Nephron progenitor cell (in vitro differentiated cells): Measurements from ENCODE around the gene LRCH1.
A peak's percentile ranks its signal among the peaks of the same experiment; 100 is the strongest.

Source experiments
- DNase-seq: peaks from one replicate; pipeline ENCODE4 v3.0.0; 2021
- H3K27ac Mint-ChIP-seq: 2 replicates; pipeline ENCODE4 v1.8.0; 2021; ENCODE audit warnings: mild to moderate bottlenecking, moderate library complexity, mixed read lengths
- H3K27me3 Mint-ChIP-seq: 2 replicates; pipeline ENCODE4 v1.8.0; 2021; ENCODE audit warnings: mild to moderate bottlenecking, low read depth, mixed read lengths; ENCODE audit not compliant: poor library complexity
- H3K36me3 Mint-ChIP-seq: 2 replicates; pipeline ENCODE4 v1.8.0; 2021; ENCODE audit warnings: low read depth, mixed read lengths
- H3K4me1 Mint-ChIP-seq: 2 replicates; pipeline ENCODE4 v1.8.0; 2021; ENCODE audit warnings: mixed read lengths
- H3K4me3 Mint-ChIP-seq: 2 replicates; pipeline ENCODE4 v1.8.0; 2021; ENCODE audit warnings: mild to moderate bottlenecking, moderate library complexity, mixed read lengths
- H3K9me3 Mint-ChIP-seq: 2 replicates; pipeline ENCODE4 v1.8.0; 2021; ENCODE audit warnings: mild to moderate bottlenecking, moderate library complexity, mixed read lengths
- CTCF ChIP-seq: fragments of 200-600 bp; sonication (generic); IDR thresholded peaks from 2 replicates; pipeline ENCODE4 v1.5.0; 2021; ENCODE audit warnings: antibody characterized with exemption

Gene LRCH1

GRCh38 chr13:46783504-46783903, 230.5 kb downstream of the LRCH1 start:
- no peak for TF ChIP-seq CTCF
- Mint-ChIP-seq H3K36me3 (peaks cover 56% of the 10 kb centered on the region), H3K4me1 (no peaks in the 10 kb centered on the region), H3K4me3 (no peak overlapping the region), H3K27me3 (no peaks in the 10 kb centered on the region), H3K9me3 (no peaks in the 10 kb centered on the region), H3K27ac (no peak overlapping the region)
- no peak for DNase-seq

GRCh38 chr13:46795321-46795720, 242.4 kb downstream of the LRCH1 start:
- no peak for DNase-seq
- H3K9me3 Mint-ChIP-seq: no peaks in the 10 kb centered on the region
- peaks cover 3% of the 10 kb centered on the region for H3K27me3 Mint-ChIP-seq
- peaks cover 21% of the 10 kb centered on the region for H3K36me3 Mint-ChIP-seq
- no peak overlapping the region for H3K27ac Mint-ChIP-seq
- H3K4me1 Mint-ChIP-seq: peaks cover 39% of the 10 kb centered on the region
- peak overlapping the region; percentile 61 for H3K4me3 Mint-ChIP-seq
- TF ChIP-seq CTCF: no peak

GRCh38 chr13:46796129-46796514, 243.2 kb downstream of the LRCH1 start:
- H3K36me3 Mint-ChIP-seq: peaks cover 15% of the 10 kb centered on the region
- H3K27me3 Mint-ChIP-seq: peaks cover 3% of the 10 kb centered on the region
- no peak for DNase-seq
- H3K4me1 Mint-ChIP-seq: peaks cover 39% of the 10 kb centered on the region
- peak overlapping the region; percentile 91 for H3K4me3 Mint-ChIP-seq
- H3K27ac Mint-ChIP-seq: peak overlapping the region; percentile 97
- no peaks in the 10 kb centered on the region for H3K9me3 Mint-ChIP-seq
- TF ChIP-seq CTCF: no peak

- TF ChIP-seq CTCF: no peak
- peak; percentile 93 for DNase-seq
- peaks cover 15% of the 10 kb centered on the region for H3K36me3 Mint-ChIP-seq
- no peaks in the 10 kb centered on the region for H3K9me3 Mint-ChIP-seq
- peaks cover 3% of the 10 kb centered on the region for H3K27me3 Mint-ChIP-seq
- peaks cover 39% of the 10 kb centered on the region for H3K4me1 Mint-ChIP-seq
- peak within 1 kb of the TSS; percentile 97 for H3K27ac Mint-ChIP-seq
- H3K4me3 Mint-ChIP-seq: peak within 1 kb of the TSS; percentile 91
Observed at GRCh38 chr13:46796515-46797474, 243.8 kb downstream of the LRCH1 start, which contains the start of gene ESD. Gene ESD (minus strand): TSS chr13:46797161. CDS start chr13:46791413, 5,748 bp downstream.

- no peaks in the 10 kb centered on the region for H3K9me3 Mint-ChIP-seq
- peaks cover 3% of the 10 kb centered on the region for H3K27me3 Mint-ChIP-seq
- no peak overlapping the region for H3K27ac Mint-ChIP-seq
- no peak for TF ChIP-seq CTCF
- H3K36me3 Mint-ChIP-seq: peaks cover 15% of the 10 kb centered on the region
- peaks cover 39% of the 10 kb centered on the region for H3K4me1 Mint-ChIP-seq
- DNase-seq: no peak
- H3K4me3 Mint-ChIP-seq: peak overlapping the region; percentile 91
Observed at GRCh38 chr13:46797501-46798237, 244.7 kb downstream of the LRCH1 start.
